Hepatocyte (in vitro differentiated cells): ENCODE measurements around the gene ADGRV1.

ENCODE experiments used
- EZH2phosphoT487 ChIP-seq: fragments of 200-600 bp; sonication (generic); IDR thresholded peaks from one replicate; pipeline ENCODE4 v1.6.1; 2018; ENCODE audit warnings: antibody characterized with exemption, mild to moderate bottlenecking, low read depth, moderate library complexity; ENCODE audit not compliant: unreplicated experiment, severe bottlenecking
- TF ChIP-seq, protein P1 (sequence below): fragments of 200-600 bp; sonication (generic); IDR thresholded peaks from 2 replicates; pipeline ENCODE4 v1.5.1; 2016; ENCODE audit warnings: antibody characterized with exemption, mild to moderate bottlenecking; ENCODE audit not compliant: poor library complexity

DNA sequence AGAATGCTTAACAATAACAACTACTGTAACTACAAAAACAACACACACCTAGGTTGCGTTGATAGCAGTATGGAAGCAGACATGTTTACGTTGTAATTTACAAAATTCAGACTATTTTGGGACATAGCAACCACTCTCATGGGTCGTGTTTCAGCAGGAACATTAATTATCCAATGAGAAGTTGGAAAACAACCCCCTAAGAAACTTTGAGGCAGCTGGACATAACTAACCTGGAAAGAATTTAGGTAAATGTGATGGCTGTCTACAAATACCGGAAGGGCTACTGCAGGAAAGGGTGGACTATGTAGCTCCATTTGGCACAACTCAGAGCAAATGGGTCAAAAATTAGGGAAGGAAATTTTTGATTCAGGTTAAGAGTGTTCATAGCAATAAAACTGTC, 409.3 kb downstream of the ADGRV1 start:
- no peak for TF ChIP-seq EZH2phosphoT487
- TF ChIP-seq, protein P1, sequence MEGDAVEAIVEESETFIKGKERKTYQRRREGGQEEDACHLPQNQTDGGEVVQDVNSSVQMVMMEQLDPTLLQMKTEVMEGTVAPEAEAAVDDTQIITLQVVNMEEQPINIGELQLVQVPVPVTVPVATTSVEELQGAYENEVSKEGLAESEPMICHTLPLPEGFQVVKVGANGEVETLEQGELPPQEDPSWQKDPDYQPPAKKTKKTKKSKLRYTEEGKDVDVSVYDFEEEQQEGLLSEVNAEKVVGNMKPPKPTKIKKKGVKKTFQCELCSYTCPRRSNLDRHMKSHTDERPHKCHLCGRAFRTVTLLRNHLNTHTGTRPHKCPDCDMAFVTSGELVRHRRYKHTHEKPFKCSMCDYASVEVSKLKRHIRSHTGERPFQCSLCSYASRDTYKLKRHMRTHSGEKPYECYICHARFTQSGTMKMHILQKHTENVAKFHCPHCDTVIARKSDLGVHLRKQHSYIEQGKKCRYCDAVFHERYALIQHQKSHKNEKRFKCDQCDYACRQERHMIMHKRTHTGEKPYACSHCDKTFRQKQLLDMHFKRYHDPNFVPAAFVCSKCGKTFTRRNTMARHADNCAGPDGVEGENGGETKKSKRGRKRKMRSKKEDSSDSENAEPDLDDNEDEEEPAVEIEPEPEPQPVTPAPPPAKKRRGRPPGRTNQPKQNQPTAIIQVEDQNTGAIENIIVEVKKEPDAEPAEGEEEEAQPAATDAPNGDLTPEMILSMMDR: no peak
